Prostate gland (tissue), 2 donors: Measurements from ENCODE around the gene DCAF12.

Source experiments
- POLR2A ChIP-seq: fragments of 450-650 bp; IDR thresholded peaks from one replicate; pipeline ENCODE4 v1.6.1; 2016; ENCODE audit warnings: antibody characterized with exemption, mild to moderate bottlenecking
- POLR2AphosphoS5 ChIP-seq: sonication (generic); formaldehyde crosslinking; IDR thresholded peaks from one replicate; pipeline ENCODE4 v1.6.1; 2017; ENCODE audit warnings: antibody characterized with exemption
- TF ChIP-seq, protein P1 (sequence below), 4 experiments: fragments of 200-600 bp in 2 of 4; fragments of 450-650 bp in 2 of 4; sonication (generic) in 2 of 4; IDR thresholded peaks; 1 replicate in 3 of 4; 2 replicates in 1 of 4; pipeline ENCODE4 v1.5.1; 2016 to 2019; ENCODE audit warnings: antibody characterized with exemption in 4 of 4, mild to moderate bottlenecking in 2 of 4, moderate library complexity in 2 of 4

DNA sequence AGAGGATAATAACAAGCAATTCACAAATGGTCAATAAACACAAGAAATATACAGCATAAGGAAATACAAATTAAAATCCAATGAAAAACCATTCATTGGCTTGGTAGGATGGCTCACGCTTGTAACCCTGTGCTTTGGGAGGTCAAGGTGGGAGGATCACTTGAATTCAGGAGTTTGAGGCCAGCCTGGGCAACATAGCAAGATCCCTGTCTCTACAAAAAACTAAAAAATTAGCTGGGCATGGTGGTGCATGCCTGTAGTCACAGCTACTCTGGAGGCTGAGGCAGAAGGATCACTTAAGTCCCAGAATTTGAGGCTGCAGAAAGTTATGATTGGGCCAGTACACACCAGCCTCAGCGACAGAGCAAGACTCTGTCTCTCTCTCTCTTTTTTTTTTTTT is 31.4 kb upstream of the DCAF12 start:
- TF ChIP-seq POLR2A (no peak), POLR2AphosphoS5 (no peak)
- TF ChIP-seq, protein P1, sequence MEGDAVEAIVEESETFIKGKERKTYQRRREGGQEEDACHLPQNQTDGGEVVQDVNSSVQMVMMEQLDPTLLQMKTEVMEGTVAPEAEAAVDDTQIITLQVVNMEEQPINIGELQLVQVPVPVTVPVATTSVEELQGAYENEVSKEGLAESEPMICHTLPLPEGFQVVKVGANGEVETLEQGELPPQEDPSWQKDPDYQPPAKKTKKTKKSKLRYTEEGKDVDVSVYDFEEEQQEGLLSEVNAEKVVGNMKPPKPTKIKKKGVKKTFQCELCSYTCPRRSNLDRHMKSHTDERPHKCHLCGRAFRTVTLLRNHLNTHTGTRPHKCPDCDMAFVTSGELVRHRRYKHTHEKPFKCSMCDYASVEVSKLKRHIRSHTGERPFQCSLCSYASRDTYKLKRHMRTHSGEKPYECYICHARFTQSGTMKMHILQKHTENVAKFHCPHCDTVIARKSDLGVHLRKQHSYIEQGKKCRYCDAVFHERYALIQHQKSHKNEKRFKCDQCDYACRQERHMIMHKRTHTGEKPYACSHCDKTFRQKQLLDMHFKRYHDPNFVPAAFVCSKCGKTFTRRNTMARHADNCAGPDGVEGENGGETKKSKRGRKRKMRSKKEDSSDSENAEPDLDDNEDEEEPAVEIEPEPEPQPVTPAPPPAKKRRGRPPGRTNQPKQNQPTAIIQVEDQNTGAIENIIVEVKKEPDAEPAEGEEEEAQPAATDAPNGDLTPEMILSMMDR (IDR thresholded peaks at IDR 0.05), result no peak
